Activated CD4-positive, CD25-positive, alpha-beta regulatory T cell treated with anti-CD3 and anti-CD28 coated beads, Interleukin-2, amount 50 U/mL, for 72 hours (primary cell): ENCODE results near the gene TCF4.

Source experiments
- DNase-seq: peaks from one replicate; pipeline ENCODE4 v3.0.0; 2021

The TCF4 gene

GRCh38 chr18:55433140-55433539 lies 154.9 kb downstream of the TCF4 start:
- DNase-seq, result no peak

DNA sequence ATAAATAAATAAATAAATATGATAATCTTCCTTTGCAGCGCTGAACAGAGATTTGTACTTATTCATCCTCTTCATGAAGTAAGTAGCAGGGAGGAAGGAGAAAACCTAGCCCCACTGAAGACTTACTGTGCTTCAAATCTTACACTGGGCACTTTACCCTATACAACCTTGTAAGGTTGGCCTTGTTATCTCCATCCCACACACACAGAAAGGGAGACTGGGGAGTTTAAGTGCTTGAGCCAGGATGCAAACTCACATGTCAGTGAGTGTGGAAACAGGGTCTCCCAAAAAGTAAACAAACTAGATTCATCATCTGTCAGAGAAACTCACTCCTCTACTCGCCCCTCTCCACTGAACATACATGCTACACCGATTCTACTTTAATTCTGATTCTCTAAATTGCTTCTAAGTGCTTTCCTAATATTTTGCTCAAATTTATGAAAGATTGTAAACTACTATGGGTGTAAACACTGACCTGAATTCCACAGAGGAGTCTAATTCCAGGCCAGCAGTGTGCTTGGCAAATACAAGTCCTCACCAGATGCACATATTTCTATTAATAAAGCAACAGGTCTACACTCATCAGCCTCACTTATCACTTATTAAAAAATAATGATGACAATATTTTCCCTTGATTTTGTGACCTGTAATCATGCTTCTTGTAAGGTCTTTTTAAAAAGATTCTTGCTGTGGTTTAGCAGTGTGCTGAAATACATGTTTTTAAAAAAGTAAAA lies 155.5 kb downstream of the TCF4 start:
- no peak for DNase-seq

DNA sequence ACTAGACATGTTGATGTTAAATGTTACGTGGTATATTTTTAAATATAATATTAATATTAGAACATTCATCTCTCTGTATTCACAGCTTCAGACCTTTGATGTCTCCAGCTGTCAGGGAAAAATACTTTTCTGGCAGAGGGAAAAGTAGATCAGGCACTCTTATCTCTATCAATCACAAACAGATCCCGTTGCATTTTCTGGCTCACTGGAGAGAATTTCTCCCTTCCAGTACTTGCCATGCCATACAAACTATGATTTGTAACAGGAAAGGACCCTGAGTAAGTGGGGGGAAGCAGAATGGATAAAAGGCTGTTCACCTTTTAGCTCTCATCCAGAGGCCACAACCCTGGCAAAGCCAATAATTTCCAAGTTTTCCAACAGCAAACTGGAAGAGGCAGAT lies 158.0 kb downstream of the TCF4 start:
- DNase-seq, result no peak

GRCh38 chr18:55427951-55428350 lies 160.0 kb downstream of the TCF4 start:
- no peak for DNase-seq

- no peak for DNase-seq
Observed at GRCh38 chr18:55425698-55426097, 162.3 kb downstream of the TCF4 start.

DNA sequence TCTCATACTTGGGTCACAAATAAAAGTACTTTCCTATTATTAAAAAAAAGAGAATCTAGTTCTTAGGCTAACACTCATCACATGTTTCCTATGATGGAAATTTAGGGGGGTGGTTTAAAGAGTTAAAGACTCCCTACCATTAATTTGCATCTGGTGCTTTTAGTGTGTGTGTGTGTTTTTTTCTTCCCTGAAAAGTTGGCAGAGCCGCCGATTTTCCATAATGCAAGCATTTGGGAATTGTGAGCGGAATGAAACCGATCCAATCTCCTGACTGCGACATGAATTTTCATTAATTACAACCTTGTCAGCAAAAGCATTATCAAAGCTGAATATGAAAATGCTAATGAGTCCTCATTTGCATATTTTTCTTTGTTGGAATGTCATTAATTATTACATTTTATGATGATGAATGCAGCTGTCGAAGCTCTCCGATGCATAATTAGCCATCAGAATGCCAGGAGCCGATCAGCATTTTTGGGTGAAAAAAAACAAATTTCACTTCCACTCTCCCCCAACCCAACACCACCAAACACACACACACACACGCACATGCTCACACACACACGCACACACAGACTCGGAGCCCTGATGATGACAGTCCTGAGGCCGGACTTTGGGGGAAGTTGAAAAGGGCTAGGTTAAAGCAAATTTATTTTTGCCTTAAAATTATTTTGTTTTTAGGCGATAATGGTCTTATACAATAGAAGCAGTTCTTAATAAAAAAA lies 165.4 kb downstream of the TCF4 start:
- DNase-seq, result no peak

DNA sequence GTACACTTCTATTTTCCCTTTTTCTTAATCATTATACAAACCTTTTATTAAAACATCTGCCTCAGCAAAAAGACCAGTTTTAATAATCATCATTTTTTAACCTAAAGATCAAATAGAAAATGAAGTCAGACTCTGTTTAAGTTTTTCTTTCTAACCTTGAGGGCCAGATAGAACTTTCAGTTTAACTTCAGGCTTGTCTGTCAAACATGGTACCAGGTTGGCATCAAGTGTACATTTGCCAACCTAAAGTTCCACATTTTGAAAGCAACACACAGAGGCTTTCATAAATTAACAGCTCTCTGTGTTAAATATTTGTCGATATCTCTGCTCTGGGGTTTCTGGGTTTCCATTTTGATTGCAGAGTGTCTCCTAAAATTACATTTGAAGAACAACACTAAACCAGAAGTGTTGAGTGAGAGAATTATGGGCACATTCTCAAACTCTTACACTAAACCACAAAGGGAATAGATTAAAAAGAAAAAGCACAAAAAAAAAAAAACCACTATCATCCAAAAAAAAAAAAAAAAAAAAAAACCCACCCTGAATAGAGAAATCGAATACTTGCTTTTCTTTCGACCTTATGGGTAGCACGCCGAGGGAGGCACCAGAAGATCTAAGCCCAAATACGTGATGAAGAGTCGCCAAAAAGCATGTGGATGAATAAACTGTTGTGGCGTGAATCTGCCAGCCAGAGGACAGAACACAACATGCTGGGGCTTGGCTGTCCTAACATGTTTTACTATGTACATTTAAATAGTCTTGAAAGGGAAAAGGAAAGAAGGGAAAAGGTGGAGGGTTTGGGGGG lies 166.2 kb downstream of the TCF4 start:
- no peak for DNase-seq

DNA sequence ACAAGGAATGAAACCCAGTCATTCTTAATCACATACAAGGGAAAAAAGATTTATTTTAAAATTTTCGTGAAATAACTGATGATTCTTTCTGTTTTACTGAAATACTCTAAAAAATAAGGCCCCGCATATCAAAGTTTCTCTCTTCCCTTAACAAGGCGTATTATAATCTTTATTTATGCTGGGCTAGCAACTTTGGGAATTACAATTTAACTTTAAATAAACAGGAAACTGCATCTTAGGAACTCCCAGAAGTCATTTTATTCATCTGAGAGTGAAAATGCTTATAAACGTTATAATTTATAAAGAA lies 166.7 kb downstream of the TCF4 start:
- no peak for DNase-seq

DNA sequence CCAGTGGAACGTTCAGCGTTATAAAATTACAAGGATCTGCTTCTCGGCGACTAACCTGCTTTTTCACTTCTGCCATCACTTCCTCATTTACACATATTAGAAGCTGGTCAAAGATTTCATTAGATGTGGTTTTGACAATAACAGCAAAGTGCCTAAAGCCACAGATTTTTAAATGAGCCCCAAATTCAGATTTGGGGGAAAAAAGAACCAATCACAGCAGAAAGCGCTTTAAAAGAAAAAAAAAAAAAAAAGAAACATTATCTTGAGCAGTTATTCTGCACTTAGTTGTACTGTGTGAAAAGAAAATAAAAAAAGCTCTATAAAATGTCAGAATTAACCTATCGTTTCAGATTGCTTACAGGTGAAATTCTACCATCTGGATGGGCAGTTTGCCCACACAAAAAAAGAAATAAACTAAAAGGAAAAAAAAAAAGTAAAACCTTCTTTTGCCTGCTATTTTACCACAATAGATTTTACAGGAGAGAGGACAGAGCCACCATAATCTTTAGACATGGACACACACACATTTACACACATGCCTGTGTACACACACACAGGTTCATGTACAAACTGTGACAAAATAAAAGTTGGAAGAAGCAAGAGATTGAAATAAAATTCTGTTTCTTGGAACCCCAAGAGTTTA lies 167.2 kb downstream of the TCF4 start:
- no peak for DNase-seq

DNA sequence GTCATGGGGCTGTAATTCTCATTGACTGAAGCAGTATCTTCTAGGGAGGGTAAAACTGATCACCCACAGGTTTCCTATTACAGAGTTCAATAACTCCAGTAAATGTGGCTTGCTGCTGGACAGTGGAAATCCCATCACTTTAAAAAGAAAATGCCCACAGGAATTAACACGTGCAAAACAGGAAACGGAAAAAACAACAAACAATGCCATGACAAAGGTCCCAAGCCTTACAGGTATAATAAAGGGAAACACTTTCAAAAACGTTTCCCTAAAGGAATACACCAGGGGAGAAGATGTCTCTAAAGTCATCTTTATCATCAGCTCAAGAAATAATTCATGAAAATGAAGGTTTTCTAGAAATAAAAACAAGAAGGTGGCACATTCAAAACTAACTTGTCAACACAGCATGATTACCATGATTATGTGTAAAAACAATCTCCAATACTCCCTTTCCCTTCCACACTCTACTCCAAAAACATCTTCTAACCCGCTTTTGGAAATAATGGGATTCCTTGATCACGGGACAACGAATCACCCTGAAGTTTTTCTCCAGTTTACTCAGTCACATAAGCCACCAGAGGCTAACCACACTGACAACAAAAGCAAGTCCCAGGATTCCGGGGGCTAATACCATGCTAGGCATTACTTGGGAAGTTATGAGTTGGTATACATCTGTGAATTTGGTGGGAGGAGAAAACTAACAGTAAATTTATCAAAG lies 167.9 kb downstream of the TCF4 start:
- DNase-seq, result no peak

DNA sequence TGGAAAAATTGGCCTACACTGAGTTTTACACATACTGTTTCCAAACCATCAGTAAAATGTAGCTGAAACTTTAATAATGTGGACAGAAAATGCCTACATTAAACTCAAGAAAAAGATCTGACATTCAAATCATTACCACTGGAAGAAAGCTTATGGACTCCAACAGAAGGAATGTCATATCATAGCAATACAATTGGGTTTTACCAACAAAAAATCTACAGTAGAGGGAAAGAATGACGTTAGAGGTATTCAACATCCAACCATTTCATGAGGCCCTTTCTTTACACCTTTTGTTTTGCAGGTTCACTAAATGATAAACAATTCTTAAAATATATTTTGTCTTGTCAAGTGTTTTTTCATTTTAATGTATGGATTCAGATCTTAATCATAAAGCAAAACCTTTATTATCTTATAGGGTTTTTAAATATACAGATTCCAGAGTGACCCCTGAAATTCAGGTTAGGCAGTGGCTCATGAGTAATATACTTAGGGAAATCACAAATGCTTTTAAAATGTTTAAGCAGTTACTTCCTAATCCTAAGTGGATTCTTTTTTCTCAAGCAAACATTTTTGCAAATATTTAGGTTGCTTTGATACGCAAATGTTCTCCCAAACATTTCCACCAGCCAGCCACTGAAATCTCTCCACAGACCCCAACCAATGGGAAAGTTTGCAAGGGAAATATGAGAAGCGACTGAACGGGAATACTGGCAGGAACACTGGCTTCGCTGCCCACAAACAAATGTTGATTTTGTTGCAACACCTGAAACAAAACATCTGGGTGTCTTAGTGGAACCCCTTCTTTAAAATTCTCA lies 168.7 kb downstream of the TCF4 start:
- no peak for DNase-seq

- DNase-seq, result no peak
Observed at GRCh38 chr18:55418439-55418838, 169.6 kb downstream of the TCF4 start.

- DNase-seq, result no peak
Observed at GRCh38 chr18:55416791-55417190, 171.2 kb downstream of the TCF4 start.

GRCh38 chr18:55415258-55415871 lies 172.6 kb downstream of the TCF4 start:
- peak; percentile 70 for DNase-seq

DNA sequence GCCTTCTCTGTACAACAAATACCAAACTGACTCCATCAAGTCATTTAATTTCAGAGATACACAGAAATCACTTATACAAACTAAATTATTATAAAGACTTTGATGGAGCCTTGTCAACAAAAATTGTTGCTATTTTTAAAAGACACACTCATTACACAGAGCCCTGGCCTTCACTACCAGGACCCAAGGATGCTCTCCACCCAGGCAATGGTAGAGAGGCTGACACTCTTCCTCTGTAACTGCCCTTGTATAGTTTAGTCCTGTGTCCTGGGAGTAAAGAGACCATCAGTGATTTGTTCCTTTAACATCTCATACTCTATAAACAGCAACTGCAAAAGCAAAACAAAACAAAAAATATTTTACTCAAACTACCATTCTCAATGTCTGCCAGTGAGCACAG lies 173.5 kb downstream of the TCF4 start:
- no peak for DNase-seq

GRCh38 chr18:55413474-55413873 lies 174.5 kb downstream of the TCF4 start:
- DNase-seq, result no peak

- no peak for DNase-seq
Observed at GRCh38 chr18:55407774-55408535, 180.0 kb downstream of the TCF4 start.

DNA sequence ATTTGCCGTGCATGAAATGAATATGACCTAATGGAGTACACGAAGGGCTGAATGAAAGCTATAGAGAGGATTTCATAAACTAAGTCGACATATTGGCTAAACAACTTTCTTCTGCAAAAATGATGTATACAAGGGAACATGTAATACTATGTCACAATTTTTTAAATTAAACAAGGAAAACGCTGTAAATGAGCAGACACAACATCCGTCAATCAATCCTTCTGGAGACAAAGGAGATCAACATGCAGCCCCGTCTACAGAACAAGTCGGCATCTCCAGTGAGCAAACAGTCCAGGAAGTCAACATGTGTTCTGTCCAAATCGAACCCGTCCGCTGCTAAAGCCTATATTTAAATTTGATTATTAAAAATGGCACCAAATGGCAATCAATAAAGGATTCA lies 180.8 kb downstream of the TCF4 start:
- DNase-seq, result no peak

- no peak for DNase-seq
Observed at GRCh38 chr18:55406451-55406991, 181.5 kb downstream of the TCF4 start.

DNA sequence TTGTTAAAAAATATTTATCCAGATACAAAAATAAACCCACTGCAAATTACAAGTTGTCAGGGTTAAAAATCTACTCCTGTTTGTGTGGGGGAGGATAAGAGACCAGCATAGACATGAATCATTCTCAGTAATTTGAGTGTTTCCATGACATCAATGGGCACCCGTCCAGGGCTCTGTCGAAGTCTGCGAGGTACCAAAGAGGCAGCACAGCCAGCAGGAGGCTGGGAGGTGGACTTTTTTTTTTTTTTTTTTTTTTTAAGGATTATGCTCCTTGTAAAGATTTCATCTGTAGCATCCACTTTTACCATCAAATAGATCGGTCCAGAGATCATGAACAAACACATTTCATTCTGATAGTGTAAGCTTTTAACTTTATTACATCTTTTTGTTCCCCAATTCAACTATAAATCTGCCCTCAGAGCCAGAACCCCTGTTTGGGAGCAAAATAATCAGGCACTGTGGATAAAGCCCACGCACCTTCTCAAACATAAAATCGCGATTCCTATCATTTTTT lies 182.0 kb downstream of the TCF4 start:
- DNase-seq, result no peak
